Stimulated activated naive CD8-positive, alpha-beta T cell treated with anti-CD3 and anti-CD28 coated beads, Interleukin-15, Interleukin-2, amounts not matched to agents 100 ng/mL and 50 ng/mL, for 24 hours (primary cell): ENCODE data around the gene KDM5C.

Source experiments
- H3K27ac Mint-ChIP-seq: one replicate; pipeline ENCODE4 v1.8.0; 2021; ENCODE audit warnings: mild to moderate bottlenecking, mixed read lengths
- H3K27me3 Mint-ChIP-seq: one replicate; pipeline ENCODE4 v1.8.0; 2021; ENCODE audit warnings: mixed read lengths
- H3K36me3 Mint-ChIP-seq: one replicate; pipeline ENCODE4 v1.8.0; 2021; ENCODE audit warnings: low read depth, mixed read lengths
- H3K4me1 Mint-ChIP-seq: one replicate; pipeline ENCODE4 v1.8.0; 2021; ENCODE audit warnings: low read depth, mixed read lengths
- H3K4me3 Mint-ChIP-seq: one replicate; pipeline ENCODE4 v1.8.0; 2021; ENCODE audit warnings: mild to moderate bottlenecking, mixed read lengths
- H3K9me3 Mint-ChIP-seq: one replicate; pipeline ENCODE4 v1.8.0; 2021; ENCODE audit warnings: mixed read lengths

KDM5C gene

DNA sequence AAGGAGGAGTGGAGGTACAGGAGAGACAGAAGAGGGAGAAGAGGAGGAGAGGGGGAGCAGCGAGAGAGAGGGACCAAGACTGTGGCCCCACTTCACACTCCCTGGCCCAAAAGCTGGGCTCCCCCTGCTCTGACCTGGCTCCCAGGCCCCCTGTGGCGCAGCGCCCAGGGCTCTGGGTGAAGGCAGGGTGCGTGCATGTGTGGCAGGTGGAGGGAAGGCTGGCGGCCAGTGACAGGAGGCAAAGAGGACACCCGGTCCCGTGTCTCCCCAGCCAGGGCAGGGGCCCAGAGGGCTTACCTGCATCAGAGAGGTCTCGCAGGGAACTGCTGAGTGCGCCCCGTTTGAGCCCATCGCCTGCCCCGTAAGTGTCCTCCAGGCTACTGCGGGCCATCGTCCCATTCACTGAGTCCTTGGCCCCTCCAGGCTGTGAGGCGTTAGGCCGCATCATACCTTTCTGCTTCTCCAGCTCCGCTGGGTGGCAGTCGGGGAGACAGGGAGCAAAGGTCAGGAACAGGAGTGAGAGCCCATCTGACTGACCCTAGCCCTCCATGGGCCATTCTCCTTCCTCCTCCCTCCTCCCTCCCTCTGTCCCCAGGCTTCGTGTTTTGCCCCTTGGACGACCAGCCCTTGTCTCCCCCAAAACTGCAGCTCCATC is 11.1 kb upstream of the KDM5C start:
- H3K4me1 Mint-ChIP-seq = peaks cover 19% of the 10 kb centered on the region
- H3K4me3 Mint-ChIP-seq = no peak overlapping the region
- H3K36me3 Mint-ChIP-seq = no peaks in the 10 kb centered on the region
- H3K27ac Mint-ChIP-seq = no peak overlapping the region
- no peaks in the 10 kb centered on the region for H3K9me3 Mint-ChIP-seq
- no peaks in the 10 kb centered on the region for H3K27me3 Mint-ChIP-seq

DNA sequence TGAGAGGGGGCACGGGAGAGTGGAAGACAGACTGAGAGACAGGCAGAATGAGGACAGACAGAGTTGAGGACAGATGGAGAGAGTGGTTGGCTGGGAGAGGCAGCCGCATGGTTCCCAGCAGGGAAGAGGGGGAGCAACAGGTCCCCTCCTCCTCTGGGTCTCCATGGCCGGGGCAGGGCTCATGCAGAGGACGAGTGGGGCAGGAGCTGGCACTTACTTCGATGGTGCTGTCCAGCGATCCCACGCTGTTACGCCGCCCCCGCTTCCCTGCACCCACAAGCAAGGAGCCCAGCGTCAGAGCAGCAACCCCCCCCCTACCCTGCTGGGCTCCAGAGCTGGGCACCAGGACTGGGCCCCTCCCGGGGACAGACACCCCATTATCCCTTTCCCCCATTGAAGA is 10.6 kb upstream of the KDM5C start:
- H3K27ac Mint-ChIP-seq = peak overlapping the region; percentile 31
- peaks cover 19% of the 10 kb centered on the region for H3K4me1 Mint-ChIP-seq
- no peaks in the 10 kb centered on the region for H3K36me3 Mint-ChIP-seq
- H3K27me3 Mint-ChIP-seq = no peaks in the 10 kb centered on the region
- no peaks in the 10 kb centered on the region for H3K9me3 Mint-ChIP-seq
- H3K4me3 Mint-ChIP-seq = no peak overlapping the region

DNA sequence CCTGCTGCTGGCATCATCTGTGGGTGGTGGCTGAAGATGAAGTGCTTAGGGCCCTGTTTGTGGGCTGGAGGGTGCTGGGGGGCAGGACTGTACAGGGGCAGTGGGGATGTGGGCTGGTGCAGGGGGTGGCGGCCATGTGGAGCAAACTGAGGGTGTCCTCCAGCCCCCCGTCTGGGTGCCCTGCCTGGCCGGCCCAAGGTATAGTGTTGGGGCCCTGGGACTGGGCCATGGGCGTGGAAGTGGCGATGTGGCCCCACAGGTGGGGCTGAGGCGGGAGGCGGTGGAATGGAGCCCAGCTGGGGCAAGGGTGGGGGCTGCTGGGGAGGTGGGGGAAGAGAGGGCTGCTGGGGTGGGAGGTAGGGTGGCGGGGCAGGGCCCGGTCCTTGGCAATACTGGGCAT is 9.5 kb upstream of the KDM5C start:
- Mint-ChIP-seq H3K4me3 (no peak overlapping the region), H3K27me3 (no peaks in the 10 kb centered on the region), H3K9me3 (no peaks in the 10 kb centered on the region), H3K27ac (no peak overlapping the region), H3K4me1 (peaks cover 9% of the 10 kb centered on the region), H3K36me3 (no peaks in the 10 kb centered on the region)

DNA sequence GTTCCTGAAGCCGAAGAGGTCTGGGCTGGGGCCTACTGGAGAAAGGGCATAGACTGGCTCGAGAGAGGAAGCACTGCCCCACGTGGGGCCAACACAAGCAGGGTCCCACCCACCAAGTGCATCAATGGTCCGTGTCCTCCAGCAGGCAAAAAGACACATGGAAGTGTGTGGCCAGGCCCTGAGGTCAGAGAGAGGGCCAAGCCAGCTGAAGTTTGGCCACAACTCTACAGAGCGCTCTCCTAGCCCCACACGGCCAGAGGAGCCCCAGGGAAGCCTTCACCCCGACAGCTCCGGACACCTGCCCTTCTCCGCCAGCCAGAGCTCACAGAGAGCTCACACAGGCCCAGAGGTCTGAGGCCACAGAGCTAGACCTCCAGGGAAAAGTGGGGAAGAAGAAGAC is 8.5 kb upstream of the KDM5C start:
- H3K36me3 Mint-ChIP-seq = no peaks in the 10 kb centered on the region
- H3K4me3 Mint-ChIP-seq = no peak overlapping the region
- no peaks in the 10 kb centered on the region for H3K27me3 Mint-ChIP-seq

DNA sequence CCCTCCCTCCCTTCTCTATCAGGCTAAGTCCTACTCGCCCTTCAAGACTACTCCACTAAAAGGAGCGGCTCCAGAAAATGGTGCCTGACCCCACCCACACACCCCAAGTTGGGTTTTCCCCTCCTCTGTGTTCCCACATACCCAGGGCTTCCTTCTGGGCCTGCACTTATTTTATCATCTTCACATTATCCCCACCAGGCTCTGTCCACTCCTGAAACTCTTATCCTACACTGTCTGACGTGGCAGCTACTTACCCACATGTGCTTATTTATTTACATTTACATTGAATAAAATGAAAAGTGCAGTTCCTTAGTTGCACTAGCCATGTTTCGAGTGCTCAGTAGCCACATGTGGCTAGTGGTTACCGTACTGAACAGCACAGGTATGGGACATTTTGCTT is 5.1 kb upstream of the KDM5C start:
- Mint-ChIP-seq H3K4me1 (peaks cover 10% of the 10 kb centered on the region), H3K27me3 (no peaks in the 10 kb centered on the region), H3K27ac (no peak overlapping the region), H3K36me3 (peaks cover under 1% of the 10 kb centered on the region), H3K4me3 (no peak overlapping the region), H3K9me3 (no peaks in the 10 kb centered on the region)

More for the DNA sequence above, 8.5 kb upstream of the KDM5C start:
- Mint-ChIP-seq H3K27ac (no peak overlapping the region), H3K4me1 (no peaks in the 10 kb centered on the region), H3K9me3 (no peaks in the 10 kb centered on the region)

DNA sequence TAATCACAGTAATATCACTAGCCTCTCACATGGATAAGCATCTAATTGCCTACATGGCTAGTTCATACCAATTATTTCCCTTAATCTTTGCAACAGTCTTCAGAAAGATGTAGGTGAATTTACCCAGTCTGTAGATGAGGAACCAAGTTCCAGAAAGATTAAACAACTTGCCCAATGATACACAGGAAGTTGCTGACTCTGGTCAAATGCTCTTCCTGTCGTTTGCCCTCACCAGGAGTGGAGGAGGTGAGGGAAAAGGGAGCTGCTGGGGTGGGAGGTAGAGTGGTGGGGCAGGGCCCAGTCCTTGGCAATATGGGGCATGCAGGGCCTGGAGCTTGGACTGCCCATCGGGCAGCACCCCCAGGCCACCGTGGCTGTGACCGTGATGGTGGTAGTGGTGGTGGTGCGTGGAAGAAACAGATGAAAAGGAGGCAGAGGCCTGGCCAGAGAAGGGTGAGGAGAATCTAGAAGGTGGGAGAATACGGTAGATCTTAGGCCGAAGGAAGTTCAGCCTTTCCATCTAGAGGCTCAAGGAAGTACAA is 2.3 kb upstream of the KDM5C start:
- Mint-ChIP-seq H3K4me1 (peaks cover 26% of the 10 kb centered on the region), H3K4me3 (no peak overlapping the region), H3K36me3 (peaks cover 19% of the 10 kb centered on the region), H3K27ac (no peak overlapping the region), H3K27me3 (no peaks in the 10 kb centered on the region), H3K9me3 (no peaks in the 10 kb centered on the region)

DNA sequence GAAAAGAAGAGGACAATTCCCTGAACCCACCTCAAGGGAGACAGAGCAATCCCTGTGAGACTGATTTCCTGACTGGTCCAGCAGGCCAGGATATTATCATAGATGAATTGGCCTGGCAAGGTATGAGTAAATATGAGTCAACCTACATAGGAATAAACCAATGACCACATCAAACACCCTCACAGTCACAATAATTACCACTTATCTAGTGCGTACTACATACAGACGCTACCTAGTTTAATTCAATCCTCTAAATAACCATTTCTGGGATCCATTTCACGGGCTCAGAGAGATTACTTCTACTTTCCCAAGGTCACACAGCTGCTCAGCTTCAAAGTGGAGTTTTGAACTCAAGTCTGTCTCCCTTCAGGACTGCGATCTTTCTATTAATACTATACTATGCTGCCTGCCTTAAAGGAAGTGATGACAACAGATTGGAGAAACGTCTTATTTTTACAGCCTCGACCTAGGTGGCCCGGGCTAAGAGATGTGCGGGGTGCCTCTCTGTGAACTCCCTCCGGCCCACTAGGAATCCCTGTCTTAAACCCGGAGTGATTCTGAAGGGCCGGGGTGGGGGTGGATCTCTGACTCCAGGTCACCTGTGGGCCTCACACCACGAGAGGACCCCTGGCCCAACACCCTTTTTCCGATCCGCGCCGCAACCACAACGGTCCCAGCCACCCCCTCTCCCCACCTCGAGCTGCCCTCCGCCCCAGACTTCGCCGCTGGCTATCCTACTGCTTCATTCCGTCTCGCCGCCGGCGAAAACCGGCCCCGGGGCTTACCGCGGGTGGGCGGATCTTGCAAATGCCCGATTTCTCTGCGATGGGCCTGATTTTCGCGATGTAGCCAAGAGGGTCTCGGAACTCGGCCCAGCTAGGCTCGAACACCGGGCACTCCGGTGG is 800 bp downstream of the KDM5C start:
- H3K27me3 Mint-ChIP-seq = no peaks in the 10 kb centered on the region
- H3K27ac Mint-ChIP-seq = peak overlapping the region; percentile 99
- H3K4me1 Mint-ChIP-seq = peaks cover 38% of the 10 kb centered on the region
- H3K9me3 Mint-ChIP-seq = no peaks in the 10 kb centered on the region
- H3K4me3 Mint-ChIP-seq = peak overlapping the region; percentile 94
- H3K36me3 Mint-ChIP-seq = peaks cover 19% of the 10 kb centered on the region

DNA sequence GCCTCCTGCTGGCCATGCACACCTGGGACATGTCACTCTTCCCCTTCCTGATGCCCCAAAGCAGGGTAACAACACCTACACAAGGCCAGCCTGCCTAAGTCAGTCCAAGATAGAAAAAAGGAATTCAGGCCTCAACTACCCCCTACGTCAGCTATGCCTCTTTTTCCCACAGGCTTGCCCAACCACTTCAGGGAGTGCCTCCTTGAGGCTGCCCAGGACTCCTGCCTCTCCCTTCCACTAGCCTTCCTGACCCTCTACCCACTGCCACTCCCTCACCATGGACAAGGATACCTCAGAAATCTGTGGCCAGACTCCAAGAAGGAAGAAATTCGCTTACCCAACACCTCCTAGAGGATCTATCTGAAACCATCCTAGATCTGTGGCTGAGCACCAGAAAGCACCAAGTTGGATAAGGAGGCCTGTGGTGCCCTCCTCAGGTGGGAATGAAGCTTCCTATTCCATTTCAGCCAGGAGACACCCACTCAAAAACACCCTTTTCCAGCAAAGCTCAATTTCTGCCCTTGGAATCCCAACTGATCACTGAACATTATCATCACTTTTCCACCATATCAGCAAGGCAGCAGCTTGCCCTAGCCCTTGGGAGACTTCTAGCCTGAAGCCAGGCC is 1.8 kb downstream of the KDM5C start:
- H3K27ac Mint-ChIP-seq = peak overlapping the region; percentile 99

DNA sequence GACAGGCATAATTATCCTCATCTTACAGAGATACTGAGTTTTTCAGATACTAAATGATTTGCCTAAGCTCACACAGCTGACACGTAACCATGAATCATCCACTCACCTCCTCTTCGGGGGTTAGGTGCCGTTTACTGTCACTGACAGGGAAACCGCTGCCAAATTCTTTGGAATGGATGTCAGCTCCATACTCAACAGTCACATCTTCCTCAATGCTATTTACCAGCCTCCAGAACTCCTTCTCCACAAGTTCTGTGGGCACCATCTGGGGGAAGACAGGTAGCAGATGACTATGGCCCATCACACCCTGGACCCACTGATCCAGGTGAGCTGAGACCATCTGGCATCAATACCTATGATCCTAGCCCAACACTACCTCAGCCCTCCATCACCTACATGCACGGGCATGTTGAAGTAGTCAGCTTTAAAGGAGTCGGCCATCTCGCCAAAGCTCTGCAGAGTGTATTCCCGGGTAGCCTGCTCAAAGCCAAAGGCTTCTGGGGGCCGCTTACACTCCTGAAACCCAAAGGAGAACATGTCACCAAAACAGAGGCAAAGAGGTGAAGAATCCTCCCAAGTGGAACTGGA is 13.5 kb downstream of the KDM5C start:
- Mint-ChIP-seq H3K36me3 (peaks cover 61% of the 10 kb centered on the region), H3K27ac (no peak overlapping the region), H3K27me3 (no peaks in the 10 kb centered on the region), H3K4me1 (no peaks in the 10 kb centered on the region), H3K9me3 (no peaks in the 10 kb centered on the region), H3K4me3 (no peak overlapping the region)

More for the DNA sequence above, 1.8 kb downstream of the KDM5C start:
- peak overlapping the region; percentile 94 for H3K4me3 Mint-ChIP-seq
- no peaks in the 10 kb centered on the region for H3K9me3 Mint-ChIP-seq
- H3K4me1 Mint-ChIP-seq = peaks cover 38% of the 10 kb centered on the region
- H3K36me3 Mint-ChIP-seq = peaks cover 19% of the 10 kb centered on the region
- no peaks in the 10 kb centered on the region for H3K27me3 Mint-ChIP-seq

DNA sequence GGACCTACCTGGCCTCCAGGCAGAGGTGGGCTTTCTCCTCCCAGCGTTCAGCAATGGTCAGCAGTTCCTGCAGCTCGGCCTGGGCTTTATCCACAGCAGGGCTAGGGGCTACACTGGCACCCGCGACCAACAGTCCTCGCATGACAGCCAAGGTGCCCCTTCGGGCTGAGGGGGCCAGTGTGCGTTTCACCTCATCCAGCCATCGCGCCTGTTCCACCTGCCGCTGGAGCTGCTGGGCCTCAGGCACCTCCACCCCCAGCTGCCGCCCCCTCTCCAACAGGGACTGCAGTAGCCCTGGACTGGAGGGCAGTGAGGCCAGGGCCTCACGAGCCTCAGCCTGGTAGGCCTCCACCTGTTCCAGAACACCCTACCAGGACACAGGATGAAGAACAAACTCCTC is 28.3 kb downstream of the KDM5C start:
- Mint-ChIP-seq H3K4me1 (no peaks in the 10 kb centered on the region), H3K27me3 (no peaks in the 10 kb centered on the region), H3K4me3 (no peak overlapping the region), H3K27ac (no peak overlapping the region), H3K9me3 (no peaks in the 10 kb centered on the region), H3K36me3 (peaks cover 21% of the 10 kb centered on the region)

DNA sequence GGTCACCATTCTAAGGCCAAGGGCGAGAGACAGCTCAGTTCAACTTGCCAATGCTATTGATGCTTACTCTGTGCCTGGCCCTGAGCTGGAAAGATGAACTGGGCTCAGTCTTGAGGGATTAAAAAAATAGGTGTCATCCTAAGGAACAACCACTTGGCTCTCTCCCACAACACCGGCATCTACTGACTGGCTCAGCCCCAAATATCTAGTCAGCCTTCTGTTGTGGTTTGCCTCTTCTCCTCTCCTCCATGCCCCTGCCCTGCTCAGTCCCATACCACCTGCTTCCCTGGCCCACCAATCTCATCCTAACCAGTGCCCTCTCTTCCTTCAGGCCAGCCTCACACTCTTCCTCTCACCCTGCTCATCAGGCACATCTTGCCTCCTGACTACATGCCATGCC is 29.6 kb downstream of the KDM5C start:
- H3K4me3 Mint-ChIP-seq = no peak overlapping the region
- H3K4me1 Mint-ChIP-seq = no peaks in the 10 kb centered on the region
- no peaks in the 10 kb centered on the region for H3K27me3 Mint-ChIP-seq
- H3K27ac Mint-ChIP-seq = peak overlapping the region; percentile 49
- no peaks in the 10 kb centered on the region for H3K9me3 Mint-ChIP-seq
- H3K36me3 Mint-ChIP-seq = peaks cover 21% of the 10 kb centered on the region

DNA sequence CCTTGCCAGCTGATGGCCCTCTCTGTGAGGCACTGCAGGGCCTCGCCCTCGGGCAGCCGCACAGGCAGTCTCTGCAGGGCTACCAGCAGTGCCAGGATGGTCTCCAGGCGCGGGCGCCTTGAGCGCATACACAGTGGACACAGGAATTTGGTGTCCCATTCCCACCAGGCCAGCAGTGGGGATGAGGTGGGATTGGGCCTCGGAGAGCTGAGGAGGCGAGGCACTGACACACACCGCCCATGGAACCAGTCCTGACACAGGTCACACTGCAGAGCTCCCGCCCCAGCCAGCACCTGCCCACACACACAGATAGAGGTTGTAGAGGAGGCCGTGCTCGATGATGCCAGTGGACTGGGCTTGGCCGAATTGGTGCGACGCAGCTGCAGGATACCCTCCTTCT is 30.7 kb downstream of the KDM5C start:
- peaks cover 5% of the 10 kb centered on the region for H3K4me1 Mint-ChIP-seq
- H3K27ac Mint-ChIP-seq = no peak overlapping the region
- peaks cover 21% of the 10 kb centered on the region for H3K36me3 Mint-ChIP-seq
- H3K4me3 Mint-ChIP-seq = no peak overlapping the region
- H3K27me3 Mint-ChIP-seq = no peaks in the 10 kb centered on the region
- H3K9me3 Mint-ChIP-seq = no peaks in the 10 kb centered on the region

DNA sequence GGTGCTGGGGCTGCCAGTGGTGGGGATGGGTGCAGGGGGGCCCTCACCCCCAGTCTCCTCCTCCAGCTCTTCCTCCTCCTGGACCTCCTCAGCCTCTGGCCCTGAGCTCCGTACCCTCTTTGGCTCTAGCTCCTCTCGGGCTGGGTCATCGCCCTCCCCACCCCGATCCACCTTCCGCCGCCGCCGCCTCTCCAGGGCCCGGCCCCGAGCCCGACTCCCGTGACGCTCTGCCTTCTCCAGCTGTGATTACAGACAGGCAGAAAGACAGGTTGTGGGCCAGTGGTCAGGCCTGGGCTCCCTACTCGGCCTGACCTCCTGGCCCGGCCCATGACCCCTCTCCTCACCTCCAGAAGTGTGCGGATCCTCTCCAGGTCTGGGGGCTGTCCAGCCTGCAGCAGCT is 31.9 kb downstream of the KDM5C start:
- Mint-ChIP-seq H3K4me1 (peaks cover 15% of the 10 kb centered on the region), H3K4me3 (no peak overlapping the region), H3K27me3 (no peaks in the 10 kb centered on the region), H3K27ac (no peak overlapping the region), H3K9me3 (no peaks in the 10 kb centered on the region), H3K36me3 (peaks cover 12% of the 10 kb centered on the region)

DNA sequence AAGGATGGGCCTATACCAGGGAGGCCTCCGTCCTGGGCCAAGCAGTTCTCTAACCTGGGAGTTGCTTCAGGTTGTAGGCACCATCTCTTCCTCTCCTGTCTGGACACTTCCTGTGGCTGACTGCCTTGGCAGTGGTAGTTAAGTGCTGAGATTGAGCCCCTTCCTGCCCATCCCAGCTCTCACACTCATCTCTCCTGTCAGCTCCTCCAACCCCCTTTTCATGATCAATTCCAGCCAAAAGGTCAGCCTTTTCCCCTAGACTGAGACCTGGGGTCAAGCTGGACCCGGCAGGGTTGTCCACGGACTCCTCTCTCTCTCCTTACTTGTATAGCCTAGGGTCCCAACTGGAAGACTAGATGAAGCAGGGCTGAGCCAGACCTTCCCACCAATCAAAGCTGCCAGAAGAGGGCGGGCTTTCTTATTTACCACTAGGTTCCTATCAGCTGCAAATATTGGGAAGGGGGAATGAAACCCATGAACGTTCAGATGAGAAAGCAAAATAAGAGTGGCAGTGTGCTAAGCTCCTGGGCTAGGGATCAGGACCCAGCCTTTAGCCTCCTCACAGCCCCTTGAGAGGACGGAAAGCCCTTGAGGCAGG is 34.5 kb downstream of the KDM5C start:
- peaks cover 26% of the 10 kb centered on the region for H3K4me1 Mint-ChIP-seq
- H3K27ac Mint-ChIP-seq = no peak overlapping the region

More for the DNA sequence above, 34.5 kb downstream of the KDM5C start:
- no peaks in the 10 kb centered on the region for H3K36me3 Mint-ChIP-seq
- H3K9me3 Mint-ChIP-seq = no peaks in the 10 kb centered on the region
- no peak overlapping the region for H3K4me3 Mint-ChIP-seq
- no peaks in the 10 kb centered on the region for H3K27me3 Mint-ChIP-seq
